ENCODE measurements around the gene BTNL9. TPM values are rescaled to one million over a fixed set of nuclear protein-coding genes. Genes with fewer than 3 reads are reported as not detected.

Gene BTNL9
- polyA plus RNA-seq, 1 donor from 2014 or later = 5.1 TPM

GRCh38 chr5:181051841-181052671, 12.0 kb downstream of the BTNL9 start:
- H3K4me3 Mint-ChIP-seq = peak overlapping the region; percentile 43 to 98 (median 86)

DNA sequence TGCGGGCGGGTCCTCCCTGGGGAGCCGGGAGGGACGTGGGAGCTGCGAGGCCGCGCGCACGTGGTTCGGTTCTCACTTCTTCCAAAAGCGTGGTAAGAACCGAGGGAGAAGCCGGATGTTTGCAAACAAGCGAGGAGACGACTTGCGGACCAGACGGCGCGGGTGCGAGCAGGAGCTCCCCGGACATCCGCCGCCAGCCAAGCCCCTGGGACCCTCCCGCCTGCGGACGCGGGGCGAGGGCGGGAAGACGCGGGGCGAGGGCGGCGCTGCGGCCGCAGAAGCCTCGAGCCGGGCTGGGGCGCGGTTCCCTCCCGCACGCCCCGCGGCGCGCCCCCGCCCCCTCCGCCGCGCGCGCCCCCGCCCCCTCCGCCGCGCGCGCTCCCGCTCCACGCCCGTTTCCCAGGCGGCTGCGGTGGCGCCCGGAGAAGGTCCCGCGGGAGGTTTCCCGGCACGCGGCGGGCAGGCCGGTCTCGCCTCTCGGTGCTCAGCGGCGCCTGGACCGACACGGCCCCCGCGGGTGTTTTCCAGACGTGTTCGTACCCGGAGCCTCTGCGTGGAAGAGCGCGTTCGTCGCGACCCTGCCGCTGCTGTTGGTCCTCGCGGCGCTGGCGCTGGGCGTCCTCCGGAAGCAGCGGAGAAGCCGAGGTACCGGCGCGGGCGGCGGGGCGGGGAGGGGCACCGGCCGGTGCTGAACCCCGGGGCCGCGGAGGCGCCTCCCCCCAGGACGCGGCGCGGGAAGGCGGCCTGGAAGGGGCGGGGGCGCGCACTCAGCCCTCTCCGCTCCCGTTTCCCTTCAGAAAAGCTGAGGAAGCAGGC, 12.8 kb downstream of the BTNL9 start:
- H3K4me1 Mint-ChIP-seq = peaks cover 16 to 39% (median 29%) of the 10 kb centered on the region in 3 donors
- peaks cover 4% of the 10 kb centered on the region for H3K36me3 Mint-ChIP-seq
- H3K27ac Mint-ChIP-seq = peak overlapping the region; percentile 61 to 96 (median 88)
- peak overlapping the region; percentile 78 to 98 (median 94) for H3K4me3 Mint-ChIP-seq
- no peaks in the 10 kb centered on the region for H3K9me3 Mint-ChIP-seq
- H3K27me3 Mint-ChIP-seq = peaks cover 47% of the 10 kb centered on the region

More at GRCh38 chr5:181051841-181052671, 12.0 kb downstream of the BTNL9 start:
- peaks cover 49% of the 10 kb centered on the region for H3K27me3 Mint-ChIP-seq
- H3K36me3 Mint-ChIP-seq = peaks cover 4% of the 10 kb centered on the region
- H3K27ac Mint-ChIP-seq = peak overlapping the region; percentile 61 to 96 (median 88)
- H3K4me1 Mint-ChIP-seq = peaks cover 16 to 37% (median 29%) of the 10 kb centered on the region in 3 donors
- no peaks in the 10 kb centered on the region for H3K9me3 Mint-ChIP-seq

DNA sequence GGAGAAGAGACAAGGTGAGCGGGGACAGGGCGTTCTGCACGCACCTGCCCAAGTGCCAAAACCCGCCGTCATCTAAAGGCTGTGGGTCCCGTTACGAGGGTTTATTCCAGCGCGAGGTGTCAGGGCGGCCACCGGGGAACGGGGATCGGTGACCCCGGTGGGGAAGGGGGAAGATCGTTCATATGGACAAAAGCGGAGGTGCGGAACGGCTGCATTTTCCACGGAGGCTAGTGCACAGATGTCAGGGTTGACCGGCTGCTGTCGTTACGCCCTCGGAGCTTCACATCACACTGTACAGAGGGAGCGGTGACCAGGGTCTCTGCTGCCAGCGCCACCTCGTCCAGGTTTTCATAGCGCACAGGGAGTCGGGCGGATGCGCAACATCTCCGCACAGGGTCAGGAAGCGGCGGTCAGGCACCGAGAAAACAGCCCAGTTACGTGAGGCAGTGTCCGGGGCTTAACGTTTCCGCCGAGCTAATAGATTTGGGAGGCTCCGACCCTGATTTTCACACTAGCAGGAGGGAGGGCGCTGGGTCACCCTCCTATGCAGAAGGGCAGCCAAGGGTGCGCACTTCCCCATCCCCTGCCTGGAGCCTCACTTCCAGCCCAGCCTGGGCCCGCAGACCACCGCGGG, 13.5 kb downstream of the BTNL9 start:
- peak overlapping the region; percentile 78 to 96 (median 92) for H3K4me3 Mint-ChIP-seq
- peak overlapping the region; percentile 34 to 92 (median 81) for H3K27ac Mint-ChIP-seq
- H3K36me3 Mint-ChIP-seq = peaks cover 4% of the 10 kb centered on the region
- peaks cover 16 to 43% (median 29%) of the 10 kb centered on the region in 3 donors for H3K4me1 Mint-ChIP-seq
- peaks cover 52% of the 10 kb centered on the region for H3K27me3 Mint-ChIP-seq
- no peaks in the 10 kb centered on the region for H3K9me3 Mint-ChIP-seq

GRCh38 chr5:181054138-181054537, 14.1 kb downstream of the BTNL9 start:
- H3K4me1 Mint-ChIP-seq = peaks cover 16 to 46% (median 32%) of the 10 kb centered on the region in 3 donors
- H3K9me3 Mint-ChIP-seq = no peaks in the 10 kb centered on the region
- H3K36me3 Mint-ChIP-seq = peaks cover 6% of the 10 kb centered on the region
- H3K27me3 Mint-ChIP-seq = peaks cover 56% of the 10 kb centered on the region
- H3K4me3 Mint-ChIP-seq = peak overlapping the region; percentile 69 to 96 (median 85)
- peak overlapping the region in 2 of 3 donors; percentile 81 to 92 for H3K27ac Mint-ChIP-seq

GRCh38 chr5:181054871-181055459, 14.9 kb downstream of the BTNL9 start:
- Mint-ChIP-seq H3K4me3 (peak overlapping the region; percentile 69 to 96 (median 85)), H3K27me3 (peaks cover 50% of the 10 kb centered on the region), H3K9me3 (no peaks in the 10 kb centered on the region), H3K36me3 (peaks cover 6% of the 10 kb centered on the region), H3K4me1 (peaks cover 16 to 38% (median 26%) of the 10 kb centered on the region in 3 donors), H3K27ac (peak overlapping the region in 1 of 3 donors; percentile 92)

DNA sequence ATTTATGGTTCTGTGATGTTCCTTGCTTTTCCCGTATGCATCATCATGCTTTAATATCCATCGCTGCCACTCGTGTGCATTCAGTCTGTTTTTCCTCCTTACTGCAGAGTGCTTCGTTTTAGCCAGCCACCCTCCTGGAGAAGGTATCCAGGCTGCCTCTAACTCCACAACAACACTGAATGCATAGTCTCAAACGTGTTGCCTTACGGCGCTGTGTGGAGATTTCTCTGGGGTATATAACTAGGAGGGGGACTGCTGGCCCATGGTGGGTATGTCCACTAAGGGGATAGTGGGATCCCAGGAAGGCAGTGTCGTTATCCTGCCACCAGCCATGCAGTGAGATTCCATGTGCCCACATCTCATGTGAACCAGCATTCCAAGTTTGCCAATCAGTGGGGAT, 16.4 kb downstream of the BTNL9 start:
- Mint-ChIP-seq H3K27me3 (peaks cover 55% of the 10 kb centered on the region), H3K4me3 (no peak overlapping the region)

GRCh38 chr5:181058321-181058720, 18.3 kb downstream of the BTNL9 start:
- Mint-ChIP-seq H3K4me1 (peaks cover 11 to 25% (median 11%) of the 10 kb centered on the region in 3 donors), H3K27ac (no peak overlapping the region), H3K27me3 (peaks cover 61% of the 10 kb centered on the region), H3K36me3 (peaks cover 5% of the 10 kb centered on the region), H3K9me3 (no peaks in the 10 kb centered on the region), H3K4me3 (peak overlapping the region in 2 of 4 donors; percentile 34 to 39)

More for the DNA sequence above, 16.4 kb downstream of the BTNL9 start:
- Mint-ChIP-seq H3K36me3 (peaks cover 6% of the 10 kb centered on the region), H3K9me3 (no peaks in the 10 kb centered on the region), H3K4me1 (peaks cover 11 to 26% (median 17%) of the 10 kb centered on the region in 3 donors), H3K27ac (no peak overlapping the region)

DNA sequence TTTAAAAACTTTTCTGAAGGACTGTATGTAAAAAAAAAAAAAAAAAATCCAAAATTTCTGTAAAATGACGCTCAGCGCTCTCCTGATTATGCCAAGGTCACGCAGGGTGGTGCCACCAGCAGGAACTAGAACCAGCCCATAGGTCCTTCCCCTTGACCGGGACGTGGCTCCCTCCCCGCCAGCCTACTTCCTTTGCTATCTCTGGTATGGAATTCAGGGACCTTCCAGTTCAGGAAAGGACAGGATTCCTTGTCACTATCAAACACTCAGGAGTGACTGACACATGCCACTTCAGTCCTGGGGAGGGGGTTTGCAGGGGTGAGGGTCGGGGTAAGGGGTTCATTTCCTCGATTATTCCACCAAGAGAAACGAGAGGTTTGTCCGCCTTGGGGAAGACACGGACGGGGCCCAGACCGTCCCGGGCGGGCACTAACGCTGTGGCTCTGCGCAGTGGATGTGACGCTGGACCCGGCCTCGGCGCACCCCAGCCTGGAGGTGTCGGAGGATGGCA, 18.8 kb downstream of the BTNL9 start:
- Mint-ChIP-seq H3K36me3 (peaks cover 5% of the 10 kb centered on the region), H3K9me3 (no peaks in the 10 kb centered on the region), H3K4me3 (peak overlapping the region in 1 of 4 donors; percentile 43), H3K27ac (peak overlapping the region in 1 of 3 donors; percentile 9), H3K4me1 (peaks cover 11 to 24% (median 11%) of the 10 kb centered on the region in 3 donors), H3K27me3 (peaks cover 59% of the 10 kb centered on the region)

DNA sequence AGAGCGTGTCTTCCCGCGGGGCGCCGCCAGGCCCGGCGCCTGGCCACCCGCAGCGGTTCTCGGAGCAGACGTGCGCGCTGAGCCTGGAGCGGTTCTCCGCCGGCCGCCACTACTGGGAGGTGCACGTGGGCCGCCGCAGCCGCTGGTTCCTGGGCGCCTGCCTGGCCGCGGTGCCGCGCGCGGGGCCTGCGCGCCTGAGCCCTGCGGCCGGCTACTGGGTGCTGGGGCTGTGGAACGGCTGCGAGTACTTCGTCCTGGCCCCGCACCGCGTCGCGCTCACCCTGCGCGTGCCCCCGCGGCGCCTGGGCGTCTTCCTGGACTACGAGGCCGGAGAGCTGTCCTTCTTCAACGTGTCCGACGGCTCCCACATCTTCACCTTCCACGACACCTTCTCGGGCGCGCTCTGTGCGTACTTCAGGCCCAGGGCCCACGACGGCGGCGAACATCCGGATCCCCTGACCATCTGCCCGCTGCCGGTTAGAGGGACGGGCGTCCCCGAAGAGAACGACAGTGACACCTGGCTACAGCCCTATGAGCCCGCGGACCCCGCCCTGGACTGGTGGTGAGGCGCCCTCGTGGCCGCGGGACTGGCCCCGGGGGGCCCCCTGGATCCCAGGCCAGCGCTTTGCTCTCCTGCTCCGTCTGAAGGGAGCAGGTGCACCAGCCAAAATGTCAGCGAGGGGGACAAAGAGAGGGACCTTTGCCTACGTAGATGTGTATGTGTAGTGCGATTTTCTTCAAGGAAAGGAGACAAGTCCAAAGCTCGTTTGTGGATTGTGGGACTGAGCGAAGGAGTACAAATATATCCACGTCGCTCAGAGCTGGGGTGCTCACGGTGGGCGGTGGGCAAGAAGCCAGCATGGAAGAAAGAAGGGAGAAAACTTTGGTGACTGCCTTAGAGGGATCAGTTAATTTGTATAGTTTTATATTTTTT, 19.5 kb downstream of the BTNL9 start:
- Mint-ChIP-seq H3K36me3 (peaks cover 5% of the 10 kb centered on the region), H3K9me3 (no peaks in the 10 kb centered on the region), H3K4me3 (no peak overlapping the region), H3K27ac (no peak overlapping the region), H3K4me1 (peaks cover 4 to 18% (median 6%) of the 10 kb centered on the region in 3 donors), H3K27me3 (peaks cover 54% of the 10 kb centered on the region)

GRCh38 chr5:181060231-181060590, 20.1 kb downstream of the BTNL9 start:
- H3K4me1 Mint-ChIP-seq = peaks cover 5 to 12% (median 6%) of the 10 kb centered on the region in 3 donors
- no peak overlapping the region for H3K4me3 Mint-ChIP-seq
- no peak overlapping the region for H3K27ac Mint-ChIP-seq
- H3K27me3 Mint-ChIP-seq = peaks cover 58% of the 10 kb centered on the region
- no peaks in the 10 kb centered on the region for H3K9me3 Mint-ChIP-seq
- H3K36me3 Mint-ChIP-seq = peaks cover 5% of the 10 kb centered on the region

GRCh38 chr5:181060924-181061323, 20.9 kb downstream of the BTNL9 start:
- Mint-ChIP-seq H3K4me1 (peaks cover 6 to 11% (median 6%) of the 10 kb centered on the region in 3 donors), H3K36me3 (peaks cover 5% of the 10 kb centered on the region), H3K9me3 (peaks cover 0 to 1% (median 0%) of the 10 kb centered on the region in 3 donors), H3K4me3 (no peak overlapping the region), H3K27me3 (peaks cover 58% of the 10 kb centered on the region), H3K27ac (no peak overlapping the region)

DNA sequence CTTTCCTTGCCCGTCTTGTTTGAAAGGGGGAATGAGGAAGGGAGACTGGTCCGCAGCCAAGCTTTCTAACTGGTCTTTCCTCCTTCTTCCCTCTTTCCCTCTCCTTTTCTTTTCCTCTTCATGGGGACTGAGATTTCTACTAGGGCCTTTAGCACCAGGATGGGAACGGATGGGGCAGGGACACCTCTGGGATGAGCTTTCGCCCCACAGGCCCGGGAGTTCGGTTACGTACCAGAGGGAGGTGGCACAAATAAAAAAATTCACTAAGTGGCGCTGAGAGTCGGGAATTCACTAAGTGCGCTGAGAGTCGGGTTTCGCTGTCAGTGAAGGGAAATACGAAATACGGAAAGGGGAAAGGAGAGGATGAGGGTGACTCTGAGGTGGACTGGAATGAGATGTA, 21.6 kb downstream of the BTNL9 start:
- peaks cover 57% of the 10 kb centered on the region for H3K27me3 Mint-ChIP-seq
- no peak overlapping the region for H3K27ac Mint-ChIP-seq
- peaks cover 0 to 2% (median 0%) of the 10 kb centered on the region in 3 donors for H3K9me3 Mint-ChIP-seq
- peaks cover 6 to 9% (median 6%) of the 10 kb centered on the region in 3 donors for H3K4me1 Mint-ChIP-seq
- H3K4me3 Mint-ChIP-seq = no peak overlapping the region
- H3K36me3 Mint-ChIP-seq = peaks cover 3% of the 10 kb centered on the region

GRCh38 chr5:181062631-181063030, 22.6 kb downstream of the BTNL9 start:
- Mint-ChIP-seq H3K27me3 (peaks cover 59% of the 10 kb centered on the region), H3K4me1 (peaks cover 6 to 9% (median 6%) of the 10 kb centered on the region in 3 donors), H3K4me3 (no peak overlapping the region), H3K36me3 (peaks cover 3% of the 10 kb centered on the region), H3K9me3 (peaks cover 0 to 2% (median 0%) of the 10 kb centered on the region in 3 donors), H3K27ac (no peak overlapping the region)
